Erythroblast (primary cell): Measurements from ENCODE around the gene CCDC174.

ENCODE experiments used
- GATA1 ChIP-seq: IDR thresholded peaks from 2 replicates; pipeline ENCODE4 v1.6.1; 2011; ENCODE audit warnings: low read depth, mild to moderate bottlenecking, control low read depth, low read length, moderate library complexity
- POLR2A ChIP-seq: IDR thresholded peaks from 2 replicates; pipeline ENCODE4 v1.6.1; 2011; ENCODE audit warnings: mild to moderate bottlenecking, low read length

GRCh38 chr3:14678015-14678503 lies 26.5 kb downstream of the CCDC174 start:
- TF ChIP-seq POLR2A, result no peak
- TF ChIP-seq GATA1, result no peak
